Measurements from ENCODE around the gene CNTNAP4.

CNTNAP4 gene

DNA sequence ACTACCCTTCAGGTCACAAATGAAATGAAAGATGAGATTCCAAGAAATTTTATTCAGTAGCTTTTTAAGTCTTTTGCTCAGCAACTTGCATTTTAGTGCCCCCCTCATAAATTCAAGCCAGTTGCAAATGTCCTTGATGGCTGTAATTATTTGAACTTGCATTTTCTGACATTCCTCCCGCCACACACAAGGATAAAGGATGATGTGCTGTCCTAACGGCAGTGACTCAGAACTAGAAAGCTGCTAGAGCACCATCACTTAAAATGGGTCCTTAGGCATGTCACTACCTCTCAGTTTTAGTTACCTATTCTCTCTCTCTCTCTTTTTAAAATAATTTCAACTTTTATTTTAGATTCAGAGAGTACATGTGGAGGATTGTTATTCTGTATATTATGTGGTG is 306.7 kb downstream of the CNTNAP4 start:
- H3K4me3 ChIP-seq (replicated peaks in 1 of 2; ENCODE audit: low read depth in 2 of 2, low read length in 2 of 2) = no peak overlapping the region
- TF ChIP-seq, protein P1, sequence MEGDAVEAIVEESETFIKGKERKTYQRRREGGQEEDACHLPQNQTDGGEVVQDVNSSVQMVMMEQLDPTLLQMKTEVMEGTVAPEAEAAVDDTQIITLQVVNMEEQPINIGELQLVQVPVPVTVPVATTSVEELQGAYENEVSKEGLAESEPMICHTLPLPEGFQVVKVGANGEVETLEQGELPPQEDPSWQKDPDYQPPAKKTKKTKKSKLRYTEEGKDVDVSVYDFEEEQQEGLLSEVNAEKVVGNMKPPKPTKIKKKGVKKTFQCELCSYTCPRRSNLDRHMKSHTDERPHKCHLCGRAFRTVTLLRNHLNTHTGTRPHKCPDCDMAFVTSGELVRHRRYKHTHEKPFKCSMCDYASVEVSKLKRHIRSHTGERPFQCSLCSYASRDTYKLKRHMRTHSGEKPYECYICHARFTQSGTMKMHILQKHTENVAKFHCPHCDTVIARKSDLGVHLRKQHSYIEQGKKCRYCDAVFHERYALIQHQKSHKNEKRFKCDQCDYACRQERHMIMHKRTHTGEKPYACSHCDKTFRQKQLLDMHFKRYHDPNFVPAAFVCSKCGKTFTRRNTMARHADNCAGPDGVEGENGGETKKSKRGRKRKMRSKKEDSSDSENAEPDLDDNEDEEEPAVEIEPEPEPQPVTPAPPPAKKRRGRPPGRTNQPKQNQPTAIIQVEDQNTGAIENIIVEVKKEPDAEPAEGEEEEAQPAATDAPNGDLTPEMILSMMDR (IDR thresholded peaks at IDR 0.05; ENCODE audit: low read depth, low read length) = no peak
- no peak for DNase-seq (ENCODE audit: low read depth in 2 of 2)

DNA sequence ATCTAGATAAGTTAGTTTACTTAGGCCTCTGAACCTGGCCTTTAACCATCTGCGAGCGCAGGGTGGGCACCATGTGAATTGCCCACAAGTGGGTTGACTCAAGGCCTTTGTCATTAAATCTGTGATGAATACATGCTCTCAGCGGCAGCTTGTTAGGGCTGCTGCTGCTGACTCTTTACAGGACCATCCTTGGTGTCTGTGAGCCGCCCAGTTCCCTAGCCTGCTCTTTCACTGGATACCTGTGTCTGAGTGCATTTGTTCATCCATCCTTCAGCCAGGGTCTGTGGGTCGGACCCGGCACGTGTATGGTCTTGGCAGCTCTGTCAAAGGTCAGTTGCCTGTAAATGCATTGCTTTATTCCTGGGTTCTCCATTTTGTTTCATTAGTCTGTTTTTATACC is 321.3 kb downstream of the CNTNAP4 start:
- no peak for DNase-seq (ENCODE audit: low read depth in 2 of 2)
- no peak overlapping the region for H3K4me3 ChIP-seq (replicated peaks in 1 of 2; ENCODE audit: low read depth in 2 of 2, low read length in 2 of 2)
- TF ChIP-seq, protein P1 (IDR thresholded peaks at IDR 0.05; ENCODE audit: low read depth, low read length) = no peak

DNA sequence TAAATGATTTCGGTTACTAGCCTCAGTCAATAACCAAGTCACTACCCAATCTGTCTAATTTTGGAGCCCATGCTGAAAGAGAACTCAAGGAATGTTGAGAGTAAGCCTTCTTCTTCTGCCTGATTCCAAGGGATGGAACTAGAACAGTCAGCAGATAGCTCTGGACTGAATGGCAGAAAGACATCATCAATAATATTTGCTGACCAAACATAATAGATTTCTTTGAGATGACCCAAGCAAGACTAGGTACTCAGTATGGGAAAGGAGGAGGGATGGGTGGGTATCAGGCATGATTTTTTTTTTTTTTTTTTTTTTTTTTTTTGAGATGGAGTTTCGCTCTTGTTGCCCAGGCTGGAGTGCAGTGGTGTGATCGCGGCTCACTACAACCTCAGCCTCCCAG is 330.1 kb downstream of the CNTNAP4 start:
- DNase-seq (ENCODE audit: low read depth in 2 of 2) = no peak
- no peak overlapping the region for H3K4me3 ChIP-seq (replicated peaks in 1 of 2; ENCODE audit: low read depth in 2 of 2, low read length in 2 of 2)
- TF ChIP-seq, protein P1 (IDR thresholded peaks at IDR 0.05; ENCODE audit: low read depth, low read length) = no peak
